Type B pancreatic cell (in vitro differentiated cells): ENCODE results near the gene MRPL23. TPM values are rescaled to one million over a fixed set of nuclear protein-coding genes. Genes with fewer than 3 reads are reported as not detected.

Experiments used
- DNase-seq: peaks from one replicate; pipeline ENCODE4 v3.0.0; 2021; ENCODE audit warnings: mixed read lengths; ENCODE audit not compliant: unreplicated experiment; ENCODE audit errors: extremely low spot score
- H3K27ac Mint-ChIP-seq: 2 replicates; pipeline ENCODE4 v1.8.0; 2021; ENCODE audit warnings: mild to moderate bottlenecking, mixed read lengths
- H3K27me3 Mint-ChIP-seq: 2 replicates; pipeline ENCODE4 v1.8.0; 2021; ENCODE audit warnings: mixed read lengths
- H3K36me3 Mint-ChIP-seq: 2 replicates; pipeline ENCODE4 v1.8.0; 2021; ENCODE audit warnings: mixed read lengths
- H3K4me1 Mint-ChIP-seq: one replicate; pipeline ENCODE4 v1.8.0; 2021; ENCODE audit warnings: mixed read lengths; ENCODE audit not compliant: unreplicated experiment
- H3K4me3 Mint-ChIP-seq: 2 replicates; pipeline ENCODE4 v1.8.0; 2021; ENCODE audit warnings: mild to moderate bottlenecking, mixed read lengths
- H3K9me3 Mint-ChIP-seq: 2 replicates; pipeline ENCODE4 v1.8.0; 2021; ENCODE audit warnings: mixed read lengths
- long read RNA-seq: library from polyadenylated mRNA; unstranded; transcript quantifications from one replicate; pipeline ENCODE4 v2.0.0, GENCODE V29; 2020
- total RNA-seq: library from RNA; stranded (reverse); gene quantifications from 2 replicates; pipeline ENCODE4 v1.2.1, GENCODE V29; 2021; ENCODE audit warnings: low replicate concordance
- TF ChIP-seq, protein P1 (sequence below): fragments of 200-600 bp; sonication (generic); conservative IDR thresholded peaks from 2 replicates; pipeline ENCODE4 v1.5.0; 2021; ENCODE audit warnings: antibody characterized with exemption, mild to moderate bottlenecking

MRPL23 gene
- total RNA-seq = 40.0 and 46.1 TPM in 2 replicates
- long read RNA-seq = 0 reads

DNA sequence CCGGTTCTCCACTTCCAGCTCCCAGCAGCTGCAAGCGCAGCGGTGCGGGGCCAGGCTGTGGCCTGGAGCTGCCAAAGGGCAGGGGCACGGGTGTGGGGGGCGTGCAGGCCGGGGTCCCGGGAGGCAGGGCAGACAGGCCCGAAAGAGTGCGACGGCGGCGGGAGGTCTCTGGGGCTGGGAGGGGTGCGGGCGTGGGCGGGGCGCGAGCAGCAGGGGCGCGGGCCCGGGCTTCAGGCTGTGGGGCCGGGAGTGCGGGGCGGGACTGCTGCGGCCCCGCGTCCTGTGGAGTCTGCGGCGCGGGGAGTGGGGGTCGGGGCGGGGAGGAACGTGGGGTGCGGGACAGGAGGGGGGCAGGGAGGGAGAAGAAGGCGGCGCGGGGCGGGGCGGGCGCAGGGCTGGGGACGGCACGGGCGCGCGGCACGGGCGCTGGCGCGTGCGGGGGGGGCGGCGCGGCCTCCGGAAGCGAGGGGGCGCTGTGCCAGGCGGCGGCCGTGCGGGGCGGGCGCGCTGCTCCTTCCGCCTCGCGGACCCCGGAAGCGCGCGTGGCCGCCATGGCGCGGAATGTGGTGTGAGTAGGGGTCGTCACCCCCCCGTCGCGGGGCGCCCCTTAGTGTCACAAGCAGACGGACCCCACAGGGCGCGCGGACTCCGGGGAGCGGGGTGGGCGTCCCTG lies at the start of gene MRPL23:
Gene MRPL23, plus strand, starts transcription at position 521 of the 673 bp plus-strand sequence. Its CDS starts 31 bp downstream, at position 552.
- Mint-ChIP-seq H3K27ac (no peak within 1 kb of the TSS), H3K9me3 (no peaks in the 10 kb centered on the region), H3K4me3 (no peak within 1 kb of the TSS)

DNA sequence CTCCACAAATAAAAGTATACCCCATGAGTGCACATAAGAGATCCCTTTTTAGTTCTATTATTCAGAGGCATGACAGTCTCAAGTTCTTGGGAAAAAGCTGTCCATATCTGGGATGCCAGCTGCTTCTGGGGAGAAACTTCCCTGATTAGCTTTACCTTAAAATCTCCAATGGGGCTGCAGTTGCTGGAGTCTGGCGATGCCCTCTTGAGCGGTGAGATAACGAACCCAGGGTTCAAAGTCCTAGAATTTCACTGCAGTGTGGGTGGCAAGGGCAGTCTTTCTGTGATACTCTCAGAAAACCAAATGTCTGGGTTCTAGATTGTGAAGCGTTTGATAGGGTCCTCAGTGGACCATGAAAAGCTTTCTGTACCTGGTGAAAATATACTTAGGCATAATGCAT lies 48.0 kb upstream of the MRPL23 start:
- H3K27me3 Mint-ChIP-seq = no peaks in the 10 kb centered on the region

More for the DNA sequence above, at the start of gene MRPL23:
- Mint-ChIP-seq H3K4me1 (peaks cover 8% of the 10 kb centered on the region), H3K27me3 (no peaks in the 10 kb centered on the region), H3K36me3 (no peaks in the 10 kb centered on the region)
- no peak for DNase-seq
- TF ChIP-seq, protein P1, sequence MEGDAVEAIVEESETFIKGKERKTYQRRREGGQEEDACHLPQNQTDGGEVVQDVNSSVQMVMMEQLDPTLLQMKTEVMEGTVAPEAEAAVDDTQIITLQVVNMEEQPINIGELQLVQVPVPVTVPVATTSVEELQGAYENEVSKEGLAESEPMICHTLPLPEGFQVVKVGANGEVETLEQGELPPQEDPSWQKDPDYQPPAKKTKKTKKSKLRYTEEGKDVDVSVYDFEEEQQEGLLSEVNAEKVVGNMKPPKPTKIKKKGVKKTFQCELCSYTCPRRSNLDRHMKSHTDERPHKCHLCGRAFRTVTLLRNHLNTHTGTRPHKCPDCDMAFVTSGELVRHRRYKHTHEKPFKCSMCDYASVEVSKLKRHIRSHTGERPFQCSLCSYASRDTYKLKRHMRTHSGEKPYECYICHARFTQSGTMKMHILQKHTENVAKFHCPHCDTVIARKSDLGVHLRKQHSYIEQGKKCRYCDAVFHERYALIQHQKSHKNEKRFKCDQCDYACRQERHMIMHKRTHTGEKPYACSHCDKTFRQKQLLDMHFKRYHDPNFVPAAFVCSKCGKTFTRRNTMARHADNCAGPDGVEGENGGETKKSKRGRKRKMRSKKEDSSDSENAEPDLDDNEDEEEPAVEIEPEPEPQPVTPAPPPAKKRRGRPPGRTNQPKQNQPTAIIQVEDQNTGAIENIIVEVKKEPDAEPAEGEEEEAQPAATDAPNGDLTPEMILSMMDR = no peak

DNA sequence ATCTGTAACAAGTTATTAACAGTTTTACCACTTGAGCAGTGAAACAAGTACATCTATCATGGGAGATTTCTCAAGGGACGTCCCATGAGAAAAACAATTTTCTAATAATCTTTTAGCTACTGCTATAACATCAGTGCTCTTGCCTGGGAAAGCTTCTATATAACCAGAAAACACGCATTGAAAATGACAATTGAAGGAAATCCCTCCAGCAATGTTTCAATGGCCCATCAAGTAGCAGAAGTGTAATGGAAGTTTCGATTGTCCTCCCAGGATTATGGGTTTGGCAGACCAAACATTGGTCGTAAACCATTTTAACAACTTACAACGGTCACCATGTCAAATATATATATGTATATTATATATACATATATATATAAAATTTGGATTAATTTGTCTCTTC lies 47.4 kb upstream of the MRPL23 start:
- Mint-ChIP-seq H3K27ac (no peak overlapping the region), H3K4me1 (peaks cover 1% of the 10 kb centered on the region), H3K4me3 (no peak overlapping the region), H3K9me3 (no peaks in the 10 kb centered on the region), H3K36me3 (no peaks in the 10 kb centered on the region), H3K27me3 (no peaks in the 10 kb centered on the region)
- DNase-seq = no peak
- TF ChIP-seq, protein P1 = no peak

More for the DNA sequence above, 48.0 kb upstream of the MRPL23 start:
- no peak overlapping the region for H3K27ac Mint-ChIP-seq
- H3K9me3 Mint-ChIP-seq = no peaks in the 10 kb centered on the region
- H3K4me3 Mint-ChIP-seq = no peak overlapping the region
- H3K36me3 Mint-ChIP-seq = no peaks in the 10 kb centered on the region
- TF ChIP-seq, protein P1 = no peak
- no peak for DNase-seq
- H3K4me1 Mint-ChIP-seq = no peaks in the 10 kb centered on the region

DNA sequence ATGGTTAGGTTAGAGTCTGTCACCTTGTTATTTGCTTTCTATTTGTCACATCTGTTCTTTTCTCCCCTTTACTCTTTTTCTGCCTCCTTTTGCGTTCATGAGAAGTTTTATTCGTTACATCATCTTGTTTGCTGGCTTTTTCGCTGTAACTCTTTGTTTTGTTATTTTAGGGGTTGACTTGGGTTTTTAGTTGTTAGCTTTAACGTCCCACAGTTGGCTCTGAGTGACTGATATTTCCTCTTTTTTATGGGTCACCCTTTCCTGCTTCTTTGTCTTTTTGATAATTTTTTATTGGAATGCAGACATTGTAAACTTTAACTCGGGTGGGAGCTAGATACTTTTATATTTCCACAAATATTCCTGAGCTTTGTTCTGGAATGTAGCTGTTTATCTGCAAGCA lies 41.0 kb upstream of the MRPL23 start:
- H3K4me3 Mint-ChIP-seq = no peak overlapping the region
- TF ChIP-seq, protein P1 = no peak
- no peak overlapping the region for H3K27ac Mint-ChIP-seq
- no peak for DNase-seq
- no peaks in the 10 kb centered on the region for H3K36me3 Mint-ChIP-seq
- H3K4me1 Mint-ChIP-seq = peaks cover 30% of the 10 kb centered on the region
- no peaks in the 10 kb centered on the region for H3K27me3 Mint-ChIP-seq
- H3K9me3 Mint-ChIP-seq = no peaks in the 10 kb centered on the region

DNA sequence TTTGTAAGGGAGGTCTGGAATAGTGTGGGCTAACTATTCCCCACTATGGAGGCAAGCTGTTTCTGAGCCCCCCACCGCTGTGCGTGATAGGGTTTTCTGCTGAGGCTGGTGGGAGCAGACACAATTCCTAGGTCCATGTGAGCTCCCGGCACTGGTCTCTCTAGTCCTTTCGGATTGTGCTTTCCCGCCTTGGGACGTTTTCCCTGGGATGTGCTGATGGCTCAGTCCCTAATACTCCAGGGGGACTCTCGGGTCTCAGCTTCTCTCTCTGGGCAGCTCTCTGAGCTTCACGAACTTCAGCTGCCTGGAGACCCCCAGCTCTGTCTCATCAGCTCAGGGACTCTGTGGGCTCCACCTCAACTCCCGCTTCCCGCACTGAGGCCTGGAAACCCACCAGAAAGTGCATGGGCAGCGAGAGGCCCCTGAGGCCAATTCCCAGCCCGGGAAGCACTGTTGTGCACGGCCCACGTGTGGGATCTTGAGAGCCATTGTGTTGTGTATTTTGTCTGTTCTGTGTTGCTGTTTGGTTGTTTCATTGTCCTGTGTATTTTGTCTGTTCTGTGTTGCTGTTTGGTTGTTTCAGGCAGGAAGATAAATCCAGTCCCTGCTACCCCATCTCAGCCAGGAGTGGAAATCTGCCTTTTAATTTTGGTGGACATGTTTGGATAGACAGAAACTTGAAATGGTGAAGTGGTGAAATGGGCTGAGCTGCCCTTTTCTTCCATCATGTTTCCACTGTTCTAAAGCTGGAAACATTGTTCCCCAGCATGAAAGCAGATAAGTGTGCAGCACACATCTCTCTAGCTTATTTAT lies 40.3 kb upstream of the MRPL23 start:
- no peaks in the 10 kb centered on the region for H3K27me3 Mint-ChIP-seq
- peaks cover 30% of the 10 kb centered on the region for H3K4me1 Mint-ChIP-seq
- no peaks in the 10 kb centered on the region for H3K36me3 Mint-ChIP-seq
- peak overlapping the region; percentile 40 for H3K27ac Mint-ChIP-seq
- TF ChIP-seq, protein P1 = no peak
- no peaks in the 10 kb centered on the region for H3K9me3 Mint-ChIP-seq
- no peak overlapping the region for H3K4me3 Mint-ChIP-seq
- no peak for DNase-seq
